GM18861 (cell line): ENCODE results near the gene OR6S1.
A peak's percentile ranks its signal among the peaks of the same experiment; 100 is the strongest.
"Not testable (repeated sequence)": the region's sequence is repeated elsewhere in the genome, so short reads cannot be mapped to it uniquely, and the experiment has no call there.

ENCODE experiments used
- ATAC-seq: cut with Tn5 transposase; IDR thresholded peaks from one replicate; pipeline ENCODE4 v1.9.1; 2021; ENCODE audit not compliant: unreplicated experiment

OR6S1 gene

GRCh38 chr14:20671597-20672283 lies 30.2 kb upstream of the OR6S1 start:
- peak; percentile 47 for ATAC-seq

GRCh38 chr14:20668969-20669368 lies 27.5 kb upstream of the OR6S1 start:
- ATAC-seq, result no peak

- peak; percentile 79 for ATAC-seq
These were observed 26.5 kb upstream of the OR6S1 start for GRCh38 chr14:20667957-20668356.

GRCh38 chr14:20666400-20666961 lies 25.0 kb upstream of the OR6S1 start:
- not testable (repeated sequence) for ATAC-seq

GRCh38 chr14:20662968-20663732 lies 21.7 kb upstream of the OR6S1 start:
- peak; percentile 65 for ATAC-seq

- ATAC-seq, result no peak
These were observed 19.7 kb upstream of the OR6S1 start for GRCh38 chr14:20661197-20661596.

- no peak for ATAC-seq
These were observed 18.4 kb upstream of the OR6S1 start for GRCh38 chr14:20659813-20660395.

- ATAC-seq, result no peak
These were observed 17.8 kb upstream of the OR6S1 start for GRCh38 chr14:20659336-20659735.

GRCh38 chr14:20658246-20658645 lies 16.8 kb upstream of the OR6S1 start:
- ATAC-seq, result no peak

GRCh38 chr14:20657216-20658211 lies 16.0 kb upstream of the OR6S1 start:
- no peak for ATAC-seq

GRCh38 chr14:20656274-20656673 lies 14.8 kb upstream of the OR6S1 start:
- no peak for ATAC-seq

- no peak for ATAC-seq
These were observed 14.4 kb upstream of the OR6S1 start for GRCh38 chr14:20655851-20656250.

GRCh38 chr14:20652996-20653975 lies 11.8 kb upstream of the OR6S1 start:
- ATAC-seq, result peak; percentile 52

- ATAC-seq, result no peak
These were observed 4.0 kb upstream of the OR6S1 start for GRCh38 chr14:20645481-20645880.

GRCh38 chr14:20644520-20644919 lies 3.0 kb upstream of the OR6S1 start:
- no peak for ATAC-seq

- not testable (repeated sequence) for ATAC-seq
These were observed 1.3 kb upstream of the OR6S1 start for GRCh38 chr14:20642755-20643154.

- ATAC-seq, result no peak
These were observed 691 bp upstream of the OR6S1 start for GRCh38 chr14:20642182-20642581.

GRCh38 chr14:20632831-20633691 lies 8.4 kb downstream of the OR6S1 start:
- peak; percentile 58 for ATAC-seq
